HG03354 (cell line): Measurements from ENCODE around the gene GRID2IP.
"Not testable (repeated sequence)": the region's sequence is repeated elsewhere in the genome, so short reads cannot be mapped to it uniquely, and the experiment has no call there.

ENCODE experiments used
- ATAC-seq: cut with Tn5 transposase; IDR thresholded peaks from one replicate; pipeline ENCODE4 v1.9.1; 2021; ENCODE audit warnings: mild to moderate bottlenecking; ENCODE audit not compliant: unreplicated experiment, poor library complexity, severe bottlenecking

The GRID2IP gene

GRCh38 chr7:6495597-6496262 lies 55.5 kb downstream of the GRID2IP start:
- no peak for ATAC-seq

DNA sequence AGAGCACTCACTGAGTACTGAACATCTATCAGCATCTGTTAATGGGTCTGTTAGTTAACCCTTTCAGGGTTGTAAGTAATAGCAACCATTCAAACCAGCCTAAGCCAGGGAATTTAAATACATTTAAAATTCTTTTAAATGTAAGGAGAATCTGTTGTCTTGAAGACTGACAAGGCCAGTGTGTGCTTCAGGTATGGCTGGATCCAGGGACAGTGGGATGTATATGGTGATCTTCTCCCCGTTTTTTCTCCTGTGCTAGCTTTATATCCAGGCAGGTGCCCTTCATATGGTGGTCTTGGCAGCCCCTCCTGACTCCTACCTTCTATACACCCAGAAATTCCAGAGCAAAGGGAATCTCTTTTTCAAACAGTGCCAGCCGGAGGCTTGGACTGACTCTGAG lies 56.9 kb downstream of the GRID2IP start:
- ATAC-seq, result no peak

DNA sequence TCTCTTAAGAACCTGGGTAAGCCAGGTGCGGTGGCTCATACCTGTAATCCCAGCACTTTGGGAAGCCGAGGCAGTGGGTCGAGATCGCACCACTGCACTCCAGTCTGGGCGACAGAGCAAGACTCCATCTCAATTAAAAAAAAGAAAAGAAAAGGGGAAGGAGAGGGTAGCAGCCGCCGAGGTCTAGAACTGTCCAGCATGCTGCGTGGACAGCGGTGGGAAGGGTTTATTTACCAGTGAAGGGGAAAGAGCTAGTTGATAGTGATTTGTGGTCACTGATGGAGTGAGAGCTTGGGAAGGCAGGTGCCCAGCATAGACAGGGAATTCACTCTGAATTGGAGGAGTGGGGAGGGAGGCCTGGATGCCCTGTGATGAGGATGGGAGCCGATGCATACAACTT lies 60.1 kb downstream of the GRID2IP start:
- ATAC-seq, result no peak

DNA sequence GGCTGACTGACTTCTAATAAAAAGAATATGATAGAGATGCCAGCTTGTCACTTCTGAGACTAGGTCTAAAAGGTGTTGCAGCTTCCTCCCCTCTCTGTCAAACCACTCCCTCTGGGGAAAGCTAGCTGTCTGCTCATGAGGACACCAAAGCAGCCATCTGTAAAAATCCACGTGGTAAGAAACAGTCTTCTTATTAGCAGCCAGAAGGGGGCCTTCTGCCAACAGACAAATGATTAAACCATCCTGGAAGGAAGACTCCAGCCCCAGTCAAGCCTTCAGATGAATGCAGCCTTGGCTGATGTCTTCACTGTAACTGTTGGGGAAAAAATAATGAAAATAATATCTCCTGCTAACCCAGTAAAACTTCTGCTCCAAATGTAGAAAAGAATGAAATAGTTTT lies 61.6 kb downstream of the GRID2IP start:
- no peak for ATAC-seq

GRCh38 chr7:6487184-6487545 lies 64.1 kb downstream of the GRID2IP start:
- no peak for ATAC-seq

DNA sequence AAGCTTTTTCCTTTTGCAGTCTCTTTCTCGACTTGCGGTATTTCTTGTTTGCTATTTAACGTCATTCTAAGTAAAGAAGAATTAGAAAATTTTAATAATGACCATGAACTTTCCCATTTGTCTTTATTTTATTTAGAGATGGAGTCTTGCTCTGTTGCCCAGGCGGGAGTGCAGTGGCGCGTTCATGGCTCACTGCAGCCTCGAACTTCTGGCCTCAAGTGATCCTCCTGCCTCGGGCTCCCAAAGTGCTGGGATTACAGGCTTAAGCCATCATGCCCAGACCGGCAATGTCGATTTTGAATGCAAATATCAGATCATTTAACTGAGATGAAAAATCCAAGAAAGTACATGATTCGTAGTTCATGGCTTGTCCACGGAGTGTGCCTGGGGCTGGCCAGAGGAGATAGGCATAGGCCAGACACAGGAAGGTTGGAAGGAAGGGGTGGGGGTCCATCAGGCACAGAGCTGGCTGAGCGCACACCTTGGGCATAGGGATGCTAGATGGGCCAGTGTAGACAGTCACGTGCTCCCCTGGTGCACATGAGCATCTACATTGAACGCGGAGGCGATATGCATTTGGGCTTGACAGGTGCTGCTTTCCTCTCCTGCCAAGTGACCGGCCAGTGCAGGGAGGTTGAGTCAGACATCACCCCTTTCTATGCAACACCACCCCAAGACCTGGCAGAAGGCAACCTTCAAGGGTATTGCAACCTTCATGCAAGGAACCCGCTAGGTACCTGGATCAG lies 64.7 kb downstream of the GRID2IP start:
- ATAC-seq, result no peak

- peak; percentile 4 for ATAC-seq
These were observed 68.5 kb downstream of the GRID2IP start for GRCh38 chr7:6482743-6483119.

DNA sequence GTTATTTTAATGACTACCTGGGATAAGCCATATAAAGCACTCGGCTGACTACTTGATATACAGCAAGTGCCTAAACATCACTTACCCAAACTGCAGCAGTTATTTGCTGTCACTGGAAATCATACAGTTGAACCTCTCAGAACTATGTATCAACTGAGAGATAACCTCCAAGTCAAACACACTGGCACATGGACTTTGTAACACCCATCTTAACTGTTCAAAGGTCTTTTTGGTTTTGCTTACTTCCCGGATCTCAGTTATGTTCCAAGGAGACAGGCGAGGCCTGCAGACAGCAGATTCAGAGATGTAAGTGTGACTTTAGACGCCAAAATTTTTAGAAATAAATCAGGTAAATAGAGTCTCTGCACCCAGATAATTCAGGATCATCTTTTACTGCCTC lies 69.0 kb downstream of the GRID2IP start:
- no peak for ATAC-seq

DNA sequence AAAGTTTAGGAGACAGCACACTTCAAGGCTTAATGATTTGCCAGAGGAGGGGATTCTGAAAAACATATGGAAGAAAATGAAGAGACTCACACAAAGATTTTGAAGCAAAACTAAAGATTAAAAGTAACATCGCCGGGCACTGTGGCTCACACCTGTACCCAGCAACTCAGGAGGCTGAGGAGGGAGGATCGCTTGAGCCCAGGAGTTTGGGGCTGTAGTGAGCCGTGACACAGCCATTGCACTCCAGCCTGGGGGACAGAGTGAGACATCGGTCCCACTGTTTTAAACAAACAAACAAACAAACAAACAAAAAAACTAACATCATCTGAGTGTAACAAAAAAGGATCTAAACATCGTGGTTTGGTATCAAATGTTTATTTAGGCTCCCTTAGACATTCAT lies 69.8 kb downstream of the GRID2IP start:
- ATAC-seq, result no peak

DNA sequence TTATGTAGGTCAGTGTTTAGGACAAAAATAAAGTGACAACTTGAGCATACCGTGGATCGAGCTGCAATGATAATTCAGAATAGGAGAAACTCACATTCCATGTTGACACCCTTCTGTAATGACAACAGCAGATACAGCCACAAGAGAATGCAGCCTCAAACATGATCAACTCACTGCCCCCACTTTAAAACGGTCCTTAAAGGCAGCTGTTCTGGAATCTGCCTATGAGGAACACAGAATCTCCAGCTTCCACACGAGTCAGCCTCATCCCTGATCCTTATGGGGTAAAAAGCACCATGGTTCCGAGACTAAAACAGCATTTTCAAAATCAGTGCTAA lies 71.0 kb downstream of the GRID2IP start:
- no peak for ATAC-seq

- no peak for ATAC-seq
These were observed 72.2 kb downstream of the GRID2IP start for GRCh38 chr7:6479067-6479466.

- no peak for ATAC-seq
These were observed 73.1 kb downstream of the GRID2IP start for GRCh38 chr7:6478186-6478585.

- ATAC-seq, result no peak
These were observed 74.0 kb downstream of the GRID2IP start for GRCh38 chr7:6477318-6477660.

- no peak for ATAC-seq
These were observed 74.5 kb downstream of the GRID2IP start for GRCh38 chr7:6476596-6477317.

DNA sequence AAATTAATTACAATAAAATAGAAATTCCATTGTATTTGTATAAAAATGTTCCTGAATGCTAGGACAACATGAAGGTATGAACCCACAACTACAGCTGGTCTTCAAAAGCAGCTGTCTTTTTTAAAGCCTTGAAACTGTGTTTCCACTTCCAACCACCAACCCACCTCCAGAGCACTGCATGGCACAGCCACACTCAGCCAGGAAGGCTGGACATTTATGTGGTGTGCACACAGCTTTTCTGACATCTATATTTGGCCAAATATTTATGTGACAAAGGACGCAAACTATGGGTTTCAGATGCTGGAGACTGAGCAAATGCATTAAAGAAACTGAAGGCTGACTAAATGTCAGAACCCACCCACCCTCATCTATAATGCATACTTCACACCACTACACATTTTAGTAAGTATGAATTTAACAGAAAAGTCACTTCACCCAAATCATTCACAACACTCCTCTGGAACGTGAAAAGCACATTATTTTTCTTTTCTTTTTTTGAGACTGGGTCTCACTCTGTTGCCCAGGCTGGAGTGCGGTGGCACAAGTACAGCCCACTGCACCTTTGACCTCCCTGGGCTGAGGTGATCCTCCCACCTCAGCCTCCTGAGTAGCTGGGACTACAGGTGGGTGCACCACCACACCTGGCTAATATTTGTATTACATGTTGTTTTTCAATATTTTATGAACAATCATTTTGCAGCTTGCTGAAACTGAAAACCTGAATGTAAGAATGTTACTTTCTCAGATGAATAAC lies 75.7 kb downstream of the GRID2IP start:
- no peak for ATAC-seq

DNA sequence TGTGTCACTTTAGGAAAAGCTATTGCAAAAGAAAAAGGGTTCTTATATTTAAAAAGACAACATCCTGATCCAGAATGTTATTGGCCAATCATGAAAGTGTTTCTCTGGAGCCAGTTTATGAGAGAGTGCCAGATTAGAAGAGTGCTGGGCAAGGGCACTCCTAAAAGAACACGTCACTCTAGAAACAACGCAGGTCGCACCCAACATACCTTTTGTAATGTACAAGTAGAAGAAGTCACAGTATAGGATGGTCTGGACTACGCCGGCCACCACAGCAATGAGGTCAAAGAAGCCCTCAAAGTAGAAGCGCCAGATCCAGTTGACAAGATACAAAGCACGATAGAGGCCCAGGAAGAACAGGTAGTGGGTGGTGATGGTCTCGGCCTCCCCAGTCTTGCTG lies 85.4 kb downstream of the GRID2IP start:
- no peak for ATAC-seq

- ATAC-seq, result not testable (repeated sequence)
These were observed 87.7 kb downstream of the GRID2IP start for GRCh38 chr7:6463609-6464008.

- ATAC-seq, result no peak
These were observed 89.2 kb downstream of the GRID2IP start for GRCh38 chr7:6461946-6462550.

- ATAC-seq, result no peak
These were observed 90.2 kb downstream of the GRID2IP start for GRCh38 chr7:6460990-6461584.

GRCh38 chr7:6460303-6460702 lies 91.0 kb downstream of the GRID2IP start:
- ATAC-seq, result no peak
